T-helper 1 cell treated with Interleukin-12 subunit alpha and Interleukin-12 subunit beta and Interleukin-4 antibody, amounts not matched to agents 30 μg/mL and 1 μg/mL, for 36 hours (primary cell): ENCODE data around the gene STAT5A.
A peak's percentile ranks its signal among the peaks of the same experiment; 100 is the strongest.
"Not testable (repeated sequence)": the region's sequence is repeated elsewhere in the genome, so short reads cannot be mapped to it uniquely, and the experiment has no call there.

Experiments used
- H3K27ac Mint-ChIP-seq: one replicate; pipeline ENCODE4 v1.8.0; 2021; ENCODE audit warnings: mild to moderate bottlenecking, mixed read lengths
- H3K27me3 Mint-ChIP-seq: one replicate; pipeline ENCODE4 v1.8.0; 2021; ENCODE audit warnings: low read depth, mixed read lengths
- H3K36me3 Mint-ChIP-seq: one replicate; pipeline ENCODE4 v1.8.0; 2021; ENCODE audit warnings: low read depth, mixed read lengths
- H3K4me1 Mint-ChIP-seq: one replicate; pipeline ENCODE4 v1.8.0; 2021; ENCODE audit warnings: low read depth, mixed read lengths
- H3K4me3 Mint-ChIP-seq: one replicate; pipeline ENCODE4 v1.8.0; 2021; ENCODE audit warnings: mild to moderate bottlenecking, moderate library complexity, mixed read lengths
- H3K9me3 Mint-ChIP-seq: one replicate; pipeline ENCODE4 v1.8.0; 2021; ENCODE audit warnings: mixed read lengths

Gene STAT5A

GRCh38 chr17:42284566-42284965, 3.7 kb upstream of the STAT5A start:
- H3K9me3 Mint-ChIP-seq = no peaks in the 10 kb centered on the region
- H3K4me1 Mint-ChIP-seq = peaks cover 19% of the 10 kb centered on the region
- no peaks in the 10 kb centered on the region for H3K36me3 Mint-ChIP-seq
- no peak overlapping the region for H3K27ac Mint-ChIP-seq
- H3K27me3 Mint-ChIP-seq = no peaks in the 10 kb centered on the region
- no peak overlapping the region for H3K4me3 Mint-ChIP-seq

GRCh38 chr17:42285346-42286050, 2.8 kb upstream of the STAT5A start:
- Mint-ChIP-seq H3K4me3 (peak overlapping the region; percentile 1), H3K4me1 (peaks cover 28% of the 10 kb centered on the region), H3K36me3 (peaks cover 5% of the 10 kb centered on the region), H3K9me3 (no peaks in the 10 kb centered on the region), H3K27me3 (no peaks in the 10 kb centered on the region), H3K27ac (no peak overlapping the region)

- H3K27ac Mint-ChIP-seq = peak overlapping the region; percentile 98
- H3K9me3 Mint-ChIP-seq = no peaks in the 10 kb centered on the region
- H3K4me1 Mint-ChIP-seq = peaks cover 35% of the 10 kb centered on the region
- H3K36me3 Mint-ChIP-seq = peaks cover 11% of the 10 kb centered on the region
- H3K4me3 Mint-ChIP-seq = peak overlapping the region; percentile 96
- no peaks in the 10 kb centered on the region for H3K27me3 Mint-ChIP-seq
These were observed 1.7 kb upstream of the STAT5A start for GRCh38 chr17:42286411-42287221.

- Mint-ChIP-seq H3K4me1 (peaks cover 35% of the 10 kb centered on the region), H3K27ac (peak overlapping the region; percentile 98), H3K27me3 (no peaks in the 10 kb centered on the region), H3K36me3 (peaks cover 14% of the 10 kb centered on the region), H3K4me3 (peak overlapping the region; percentile 96), H3K9me3 (no peaks in the 10 kb centered on the region)
These were observed 857 bp upstream of the STAT5A start for GRCh38 chr17:42287305-42287976.

- Mint-ChIP-seq H3K27ac (peak overlapping the region; percentile 84), H3K36me3 (peaks cover 18% of the 10 kb centered on the region), H3K4me3 (peak overlapping the region; percentile 90), H3K27me3 (no peaks in the 10 kb centered on the region), H3K4me1 (peaks cover 34% of the 10 kb centered on the region), H3K9me3 (no peaks in the 10 kb centered on the region)
These were observed 709 bp downstream of the STAT5A start for GRCh38 chr17:42288803-42289610.

GRCh38 chr17:42289611-42290181, 1.4 kb downstream of the STAT5A start:
- peaks cover 38% of the 10 kb centered on the region for H3K4me1 Mint-ChIP-seq
- no peaks in the 10 kb centered on the region for H3K27me3 Mint-ChIP-seq
- H3K9me3 Mint-ChIP-seq = no peaks in the 10 kb centered on the region
- H3K36me3 Mint-ChIP-seq = peaks cover 22% of the 10 kb centered on the region
- H3K27ac Mint-ChIP-seq = peak overlapping the region; percentile 80
- H3K4me3 Mint-ChIP-seq = peak overlapping the region; percentile 90

- H3K4me3 Mint-ChIP-seq = peak overlapping the region; percentile 90
- H3K36me3 Mint-ChIP-seq = peaks cover 26% of the 10 kb centered on the region
- no peaks in the 10 kb centered on the region for H3K27me3 Mint-ChIP-seq
- H3K9me3 Mint-ChIP-seq = no peaks in the 10 kb centered on the region
- H3K27ac Mint-ChIP-seq = peak overlapping the region; percentile 80
- peaks cover 38% of the 10 kb centered on the region for H3K4me1 Mint-ChIP-seq
These were observed 2.3 kb downstream of the STAT5A start for GRCh38 chr17:42290577-42290976.

- Mint-ChIP-seq H3K4me1 (peaks cover 38% of the 10 kb centered on the region), H3K27me3 (no peaks in the 10 kb centered on the region), H3K4me3 (peak overlapping the region; percentile 15), H3K9me3 (no peaks in the 10 kb centered on the region), H3K27ac (peak overlapping the region; percentile 37), H3K36me3 (peaks cover 30% of the 10 kb centered on the region)
These were observed 2.8 kb downstream of the STAT5A start for GRCh38 chr17:42291129-42291528.

GRCh38 chr17:42294469-42295398, 6.4 kb downstream of the STAT5A start:
- H3K4me3 Mint-ChIP-seq = no peak overlapping the region

GRCh38 chr17:42296012-42296411, 7.7 kb downstream of the STAT5A start:
- Mint-ChIP-seq H3K4me1 (peaks cover 10% of the 10 kb centered on the region), H3K4me3 (no peak overlapping the region), H3K9me3 (no peaks in the 10 kb centered on the region), H3K27ac (peak overlapping the region; percentile 8), H3K36me3 (peaks cover 36% of the 10 kb centered on the region), H3K27me3 (no peaks in the 10 kb centered on the region)

More at GRCh38 chr17:42294469-42295398, 6.4 kb downstream of the STAT5A start:
- no peaks in the 10 kb centered on the region for H3K27me3 Mint-ChIP-seq
- peaks cover 40% of the 10 kb centered on the region for H3K36me3 Mint-ChIP-seq
- H3K27ac Mint-ChIP-seq = no peak overlapping the region
- no peaks in the 10 kb centered on the region for H3K9me3 Mint-ChIP-seq
- H3K4me1 Mint-ChIP-seq = peaks cover 22% of the 10 kb centered on the region

- not testable (repeated sequence) for H3K27ac Mint-ChIP-seq
- peaks cover 43% of the 10 kb centered on the region for H3K36me3 Mint-ChIP-seq
These were observed 9.5 kb downstream of the STAT5A start for GRCh38 chr17:42297775-42298174.

GRCh38 chr17:42299361-42299760, 11.1 kb downstream of the STAT5A start:
- not testable (repeated sequence) for H3K27me3 Mint-ChIP-seq, H3K4me1 Mint-ChIP-seq, H3K4me3 Mint-ChIP-seq, H3K9me3 Mint-ChIP-seq, H3K27ac Mint-ChIP-seq
- H3K36me3 Mint-ChIP-seq = peaks cover 50% of the 10 kb centered on the region

More at GRCh38 chr17:42297775-42298174, 9.5 kb downstream of the STAT5A start:
- H3K9me3 Mint-ChIP-seq, H3K4me3 Mint-ChIP-seq, H3K4me1 Mint-ChIP-seq, H3K27me3 Mint-ChIP-seq: not testable (repeated sequence)

- H3K4me1 Mint-ChIP-seq, H3K27ac Mint-ChIP-seq, H3K27me3 Mint-ChIP-seq, H3K4me3 Mint-ChIP-seq, H3K9me3 Mint-ChIP-seq: not testable (repeated sequence)
- H3K36me3 Mint-ChIP-seq = peaks cover 53% of the 10 kb centered on the region
These were observed 11.6 kb downstream of the STAT5A start for GRCh38 chr17:42299913-42300312.
